Tibial nerve (tissue), 4 donors: ENCODE measurements around the gene ZNF629. TPM values are rescaled to one million over a fixed set of nuclear protein-coding genes. Genes with fewer than 3 reads are reported as not detected.

ENCODE experiments used
- DNase-seq, 2 donors: peaks; one replicate each; pipeline ENCODE4 v3.0.0-alpha.2; 2019; ENCODE audit warnings: low spot score in 2 of 2
- H3K27ac ChIP-seq, 4 donors: fragments of 200-600 bp; sonication (generic) in 3 of 4; one replicate each; pipeline ENCODE4 v1.5.1; 2017 to 2019; ENCODE audit warnings: mild to moderate bottlenecking in 1 of 4
- H3K27me3 ChIP-seq, 2 donors: fragments of 200-600 bp; sonication (generic) in 1 of 2; one replicate each; pipeline versions ENCODE4 v1.5.1 to v1.6.0; 2017 to 2019
- H3K36me3 ChIP-seq, 3 donors: fragments of 200-600 bp; sonication (generic); one replicate each; pipeline ENCODE4 v1.5.1; 2018 to 2019
- H3K4me1 ChIP-seq, 4 donors: fragments of 200-600 bp; sonication (generic) in 3 of 4; one replicate each; pipeline ENCODE4 v1.5.1; 2017 to 2019
- H3K4me3 ChIP-seq, 4 donors: fragments of 200-600 bp; sonication (generic) in 3 of 4; one replicate each; pipeline ENCODE4 v1.5.1; 2017 to 2019; ENCODE audit warnings: mild to moderate bottlenecking in 1 of 4, moderate library complexity in 1 of 4
- H3K9me3 ChIP-seq, 4 donors: fragments of 200-600 bp; sonication (generic) in 3 of 4; one replicate each; pipeline ENCODE4 v1.5.1; 2017 to 2019
- CTCF ChIP-seq, 5 experiments: fragments of 200-600 bp in 3 of 5; fragments of 450-650 bp in 2 of 5; sonication (generic) in 3 of 5; IDR thresholded peaks; one replicate each; pipeline ENCODE4 v1.5.1; 2016 to 2019; ENCODE audit warnings: antibody characterized with exemption in 5 of 5, mild to moderate bottlenecking in 3 of 5, moderate library complexity in 2 of 5
- EP300 ChIP-seq, 2 donors: sonication (generic); formaldehyde crosslinking; IDR thresholded peaks; one replicate each; pipeline ENCODE4 v1.6.1; 2017; ENCODE audit warnings: antibody characterized with exemption in 2 of 2, mild to moderate bottlenecking in 1 of 2
- POLR2A ChIP-seq, 2 donors: fragments of 450-650 bp; IDR thresholded peaks; one replicate each; pipeline ENCODE4 v1.6.1; 2017; ENCODE audit warnings: antibody characterized with exemption in 2 of 2, mild to moderate bottlenecking in 2 of 2, moderate library complexity in 2 of 2
- WGBS, 2 donors: methylation state at CpG; one replicate each; pipeline ENCODE4 v1.1.5; 2018; 5-methylcytosine and 5-hydroxymethylcytosine counted together
- total RNA-seq, 4 donors: library from RNA; depleted of rRNA; stranded (reverse); fragments of >200 nt; gene quantifications; one replicate each; pipeline ENCODE4 v1.1.0, GENCODE V29; 2016

Gene ZNF629
- total RNA-seq, 4 donors from 2014 or later: 14.7 to 22.2 (median 17.1) TPM

GRCh38 chr16:30794634-30795033 lies 7.6 kb upstream of the ZNF629 start:
- Histone ChIP-seq H3K27ac (no peak overlapping the region), H3K4me1 (no peaks in the 10 kb centered on the region), H3K36me3 (no peaks in the 10 kb centered on the region), H3K9me3 (no peaks in the 10 kb centered on the region), H3K4me3 (no peak overlapping the region), H3K27me3 (no peaks in the 10 kb centered on the region)
- no peak for DNase-seq
- no peak for TF ChIP-seq EP300 (IDR thresholded peaks at IDR 0.05)
- 82% methylated on average over 3 of the region's 3 CpGs for WGBS, 2 donors

GRCh38 chr16:30793508-30794069 lies 6.6 kb upstream of the ZNF629 start:
- no peaks in the 10 kb centered on the region for H3K4me1 ChIP-seq
- WGBS, 2 donors: 83 to 88% methylated on average over 6 to 7 of the region's 7 CpGs
- H3K27ac ChIP-seq: no peak overlapping the region
- no peak for DNase-seq
- TF ChIP-seq POLR2A (IDR thresholded peaks at IDR 0.05): no peak
- TF ChIP-seq CTCF (IDR thresholded peaks at IDR 0.05): no peak
- no peak for TF ChIP-seq EP300 (IDR thresholded peaks at IDR 0.05)
- H3K4me3 ChIP-seq: no peak overlapping the region
- no peaks in the 10 kb centered on the region for H3K9me3 ChIP-seq
- no peaks in the 10 kb centered on the region for H3K36me3 ChIP-seq
- no peaks in the 10 kb centered on the region for H3K27me3 ChIP-seq

- DNase-seq: no peak
- Histone ChIP-seq H3K27me3 (no peaks in the 10 kb centered on the region), H3K4me3 (peak overlapping the region; percentile 70 to 85 (median 80)), H3K36me3 (peaks cover 0 to 17% (median 4%) of the 10 kb centered on the region in 3 donors), H3K27ac (peak overlapping the region; percentile 71 to 91 (median 85)), H3K9me3 (no peaks in the 10 kb centered on the region), H3K4me1 (peaks cover 0 to 35% (median 11%) of the 10 kb centered on the region in 4 donors)
- no peak for TF ChIP-seq EP300 (IDR thresholded peaks at IDR 0.05)
- TF ChIP-seq CTCF (IDR thresholded peaks at IDR 0.05): no peak
- TF ChIP-seq POLR2A (IDR thresholded peaks at IDR 0.05): no peak
- 29 to 38% methylated on average over 11 of the region's 11 CpGs for WGBS, 2 donors
These were observed 791 bp upstream of the ZNF629 start for GRCh38 chr16:30787613-30788378.

GRCh38 chr16:30786115-30786935 lies 680 bp downstream of the ZNF629 start:
- H3K27ac ChIP-seq: peak overlapping the region; percentile 71 to 91 (median 85)
- 6 to 7% methylated on average over 15 to 41 of the region's 57 CpGs for WGBS, 2 donors
- H3K27me3 ChIP-seq: no peaks in the 10 kb centered on the region
- TF ChIP-seq POLR2A (IDR thresholded peaks at IDR 0.05) (no peak), EP300 (IDR thresholded peaks at IDR 0.05) (no peak), CTCF (IDR thresholded peaks at IDR 0.05) (no peak)
- peaks cover 0 to 35% (median 11%) of the 10 kb centered on the region in 4 donors for H3K4me1 ChIP-seq
- peak overlapping the region; percentile 70 to 85 (median 80) for H3K4me3 ChIP-seq
- no peak for DNase-seq
- no peaks in the 10 kb centered on the region for H3K9me3 ChIP-seq
- peaks cover 0 to 32% (median 13%) of the 10 kb centered on the region in 3 donors for H3K36me3 ChIP-seq

- Histone ChIP-seq H3K36me3 (peaks cover 0 to 41% (median 13%) of the 10 kb centered on the region in 3 donors), H3K27ac (peak overlapping the region in 1 of 4 donors; percentile 88), H3K9me3 (no peaks in the 10 kb centered on the region), H3K4me1 (peaks cover 0 to 35% (median 11%) of the 10 kb centered on the region in 4 donors), H3K4me3 (peak overlapping the region; percentile 70 to 85 (median 80)), H3K27me3 (no peaks in the 10 kb centered on the region)
- no peak for DNase-seq
- no peak for TF ChIP-seq CTCF (IDR thresholded peaks at IDR 0.05)
- 65 to 72% methylated on average over 7 of the region's 7 CpGs for WGBS, 2 donors
These were observed 1.6 kb downstream of the ZNF629 start for GRCh38 chr16:30785126-30786106.
